ENCODE results near the gene TMEM215.
"Not testable (repeated sequence)": the region's sequence is repeated elsewhere in the genome, so short reads cannot be mapped to it uniquely, and the experiment has no call there.

TMEM215 gene

DNA sequence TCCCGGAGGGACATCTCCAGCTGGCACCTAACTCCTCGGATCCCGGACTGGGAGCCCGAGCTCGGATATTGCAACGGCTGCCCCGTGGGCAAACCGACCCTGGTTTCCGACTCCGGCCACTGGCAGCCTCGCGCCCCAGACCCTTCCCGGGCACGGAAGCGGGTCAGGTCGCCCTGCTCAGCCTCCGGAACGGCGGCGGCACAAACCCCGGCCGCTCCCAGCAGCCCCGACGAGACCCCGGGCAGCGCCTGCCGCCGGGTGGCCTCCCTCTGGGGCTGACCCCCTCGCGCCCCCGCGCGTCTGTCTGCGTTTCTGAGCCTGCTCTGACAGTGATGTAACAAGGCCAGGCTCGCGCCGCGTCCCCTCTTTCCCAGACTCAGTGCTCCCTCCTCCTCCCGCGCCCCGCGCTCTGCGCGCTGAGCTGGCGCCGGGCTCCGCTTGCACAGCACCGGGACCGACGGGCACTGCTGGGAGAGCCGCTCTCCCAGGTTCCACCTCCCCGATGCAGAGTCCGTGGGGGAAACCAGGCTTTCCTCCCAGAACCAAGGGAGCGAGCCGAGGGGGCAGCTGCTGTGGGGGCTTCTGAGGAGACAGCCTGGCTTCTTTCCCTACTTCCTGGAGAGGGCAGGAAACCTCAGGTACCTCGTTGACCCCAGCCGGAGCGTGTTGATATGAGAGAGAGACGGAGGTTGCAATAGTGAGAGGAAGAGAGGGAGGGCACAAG lies at the start of gene TMEM215:
Gene TMEM215 (plus strand): TSS at position 373 of the 724 bp plus-strand sequence. CDS start 644 bp downstream, outside the sequence.
- no peak for DNase-seq

DNA sequence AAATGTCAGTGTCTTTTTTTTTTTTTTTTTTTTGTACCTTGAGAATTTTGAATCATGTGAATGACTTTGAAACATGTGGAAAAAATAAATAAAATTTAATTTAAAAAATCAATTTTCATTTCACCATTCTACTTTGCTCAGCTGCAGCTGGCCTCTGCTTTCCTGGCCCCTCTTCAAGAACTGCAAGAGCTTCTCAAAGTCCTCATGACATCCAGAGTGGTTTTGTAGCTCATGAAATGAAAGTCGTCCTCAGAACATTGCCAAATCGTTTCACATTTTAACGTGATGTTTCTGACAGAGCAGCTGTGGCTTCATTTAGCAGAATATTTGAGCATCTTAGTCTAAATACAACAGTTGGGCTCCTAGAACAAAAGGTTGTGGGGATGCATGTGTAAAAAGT lies 47.9 kb upstream of the TMEM215 start:
- DNase-seq = no peak

DNA sequence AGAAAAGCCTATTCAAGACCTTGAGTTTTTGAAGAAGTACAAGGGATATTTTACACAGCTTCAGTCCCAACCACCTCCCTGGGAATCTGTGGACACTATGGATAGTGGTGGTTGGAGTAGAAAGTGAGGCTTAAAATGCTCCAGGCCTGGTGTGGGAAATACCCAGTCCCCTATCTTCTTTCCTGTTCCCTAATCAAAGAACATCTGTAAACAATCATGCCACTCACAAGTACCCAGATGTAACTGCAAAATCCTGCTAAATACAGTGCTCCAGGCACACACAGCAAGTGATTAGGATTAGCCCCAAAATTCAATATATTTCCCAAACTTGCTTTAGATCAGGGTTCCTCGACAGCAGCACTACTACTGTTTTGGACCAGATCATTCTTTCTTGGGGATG lies 46.0 kb upstream of the TMEM215 start:
- no peak for DNase-seq

DNA sequence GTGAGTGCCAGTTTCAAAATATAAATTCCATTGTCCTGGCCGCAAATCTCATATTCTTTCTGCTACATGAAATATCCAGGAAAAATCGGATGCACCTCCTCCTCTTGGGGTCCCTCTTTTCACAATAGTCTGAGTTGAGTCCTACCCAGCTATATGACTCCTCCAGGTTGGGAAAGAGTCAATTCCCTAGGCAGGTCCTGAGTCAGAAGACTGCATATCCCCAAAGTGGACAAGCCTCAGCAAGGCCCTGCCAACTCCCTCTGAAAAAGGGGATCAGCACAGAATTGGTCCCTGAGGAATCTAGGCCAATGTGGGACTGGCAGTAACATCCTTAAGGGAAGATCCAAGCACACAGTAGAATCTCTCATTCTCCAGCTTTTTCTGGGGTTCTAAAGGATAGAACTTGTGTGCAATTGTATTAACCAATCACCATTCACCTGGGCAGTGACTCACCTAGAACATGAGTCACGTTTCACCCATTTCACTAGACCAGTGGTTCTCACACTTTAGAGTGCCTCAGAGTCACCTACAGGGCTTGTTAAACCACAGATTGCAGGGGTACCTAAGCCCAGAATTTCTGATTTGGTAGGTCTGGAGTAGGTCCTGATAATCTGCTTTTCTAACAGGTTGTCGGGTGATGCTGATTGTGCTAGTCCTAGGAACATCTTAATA lies 44.7 kb upstream of the TMEM215 start:
- no peak for DNase-seq

GRCh38 chr9:32741706-32742105 lies 41.6 kb upstream of the TMEM215 start:
- no peak for DNase-seq

GRCh38 chr9:32742296-32742695 lies 41.0 kb upstream of the TMEM215 start:
- DNase-seq = no peak

GRCh38 chr9:32748013-32748412 lies 35.3 kb upstream of the TMEM215 start:
- DNase-seq = no peak

GRCh38 chr9:32755730-32756129 lies 27.6 kb upstream of the TMEM215 start:
- DNase-seq = no peak

GRCh38 chr9:32764139-32764538 lies 19.2 kb upstream of the TMEM215 start:
- no peak for DNase-seq

DNA sequence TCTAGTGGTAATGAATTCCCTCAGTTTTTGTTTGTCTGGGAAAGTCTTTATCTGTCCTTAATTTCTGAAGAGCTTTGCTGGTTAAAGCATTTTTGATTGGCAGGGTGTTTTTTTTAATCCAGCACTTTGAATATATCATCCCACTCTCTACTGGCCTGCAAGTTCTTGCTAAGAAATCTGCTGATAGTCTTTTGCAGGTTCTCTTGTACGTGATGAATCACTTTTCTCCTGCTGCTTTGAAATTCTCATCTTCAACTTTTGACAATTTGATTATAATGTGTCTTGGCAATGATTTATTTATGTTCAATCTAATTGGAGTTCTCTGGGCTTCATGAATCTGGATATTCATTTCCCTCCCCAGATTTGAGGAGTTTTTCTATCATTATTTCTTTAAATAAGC lies 8.1 kb upstream of the TMEM215 start:
- no peak for DNase-seq

- DNase-seq = no peak
Measured at GRCh38 chr9:32776201-32776600, 7.1 kb upstream of the TMEM215 start.

DNA sequence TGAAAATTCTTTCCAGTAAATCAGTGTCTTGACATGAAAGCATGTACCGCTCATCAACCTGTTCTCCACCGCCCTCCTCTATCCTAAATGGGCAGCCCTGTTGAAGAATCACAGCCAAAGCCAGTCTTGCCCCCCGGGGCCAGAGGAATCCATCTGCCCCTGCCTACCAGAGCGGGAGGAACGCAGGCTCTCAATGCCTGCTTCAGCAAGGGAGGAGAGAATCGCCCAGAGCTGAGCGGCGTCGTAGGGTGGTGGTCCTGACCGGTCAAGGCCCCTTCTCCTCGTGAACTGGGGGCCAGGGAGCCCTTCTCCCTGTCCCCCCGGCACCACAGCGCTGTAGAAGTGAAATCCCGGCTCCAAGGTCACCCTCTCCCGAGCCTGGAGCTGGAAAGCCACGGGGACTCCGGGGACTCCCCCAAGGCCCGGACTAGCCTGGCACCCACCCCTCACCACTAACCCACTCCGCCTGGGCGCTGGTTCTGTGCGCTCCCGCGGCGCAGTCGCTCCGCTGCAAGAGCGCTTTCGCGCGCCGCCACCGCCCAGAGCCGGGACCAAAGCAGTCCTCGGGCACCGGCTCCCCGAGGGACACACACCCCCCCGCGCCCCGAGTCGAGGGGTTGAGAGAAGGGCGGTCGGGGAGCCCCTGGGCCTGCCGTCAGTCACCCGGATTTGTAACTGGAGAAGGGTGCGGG lies 718 bp upstream of the TMEM215 start:
- no peak for DNase-seq

- no peak for DNase-seq
Measured at GRCh38 chr9:32787816-32788215, 4.5 kb downstream of the TMEM215 start.

GRCh38 chr9:32796015-32796414 lies 12.7 kb downstream of the TMEM215 start:
- DNase-seq = not testable (repeated sequence)

DNA sequence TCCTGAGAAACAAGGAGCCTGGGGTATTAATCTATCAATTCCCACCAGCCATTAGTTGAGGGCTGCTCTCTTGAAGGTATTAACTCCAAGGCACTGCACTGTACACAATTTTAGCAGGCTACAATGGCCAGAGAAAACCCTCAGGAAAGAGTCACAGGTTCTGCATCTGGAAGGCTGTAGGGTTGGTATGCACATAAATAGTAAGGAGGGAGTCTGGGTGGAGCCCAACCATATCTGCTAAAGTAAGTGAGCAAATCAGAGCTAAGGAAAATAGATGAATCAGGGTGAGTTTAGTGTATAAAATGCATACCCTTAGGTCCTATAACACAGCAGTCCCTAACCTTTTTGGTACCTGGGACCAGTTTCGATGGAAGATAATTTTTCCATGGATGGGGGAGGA lies 18.2 kb downstream of the TMEM215 start:
- no peak for DNase-seq

GRCh38 chr9:32807217-32807616 lies 23.9 kb downstream of the TMEM215 start:
- DNase-seq = no peak

DNA sequence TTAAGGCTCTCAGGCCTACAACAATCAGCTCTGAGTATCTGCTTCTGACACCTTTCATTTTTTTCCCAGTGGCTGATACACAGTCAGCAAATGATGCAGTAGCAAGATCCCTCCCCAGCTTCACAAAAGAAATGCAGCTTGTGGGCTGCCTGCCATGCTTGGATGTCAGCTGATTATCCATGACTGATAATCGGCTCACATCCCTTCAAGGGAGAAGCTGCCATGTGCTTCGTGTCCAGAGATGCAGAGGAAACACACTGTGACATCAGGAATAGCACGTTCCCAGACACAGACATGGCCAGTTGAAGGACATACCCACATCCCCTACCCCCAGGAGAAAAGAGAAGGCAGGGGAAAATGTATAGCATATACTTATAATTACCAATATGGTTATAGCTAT lies 27.9 kb downstream of the TMEM215 start:
- DNase-seq = no peak

DNA sequence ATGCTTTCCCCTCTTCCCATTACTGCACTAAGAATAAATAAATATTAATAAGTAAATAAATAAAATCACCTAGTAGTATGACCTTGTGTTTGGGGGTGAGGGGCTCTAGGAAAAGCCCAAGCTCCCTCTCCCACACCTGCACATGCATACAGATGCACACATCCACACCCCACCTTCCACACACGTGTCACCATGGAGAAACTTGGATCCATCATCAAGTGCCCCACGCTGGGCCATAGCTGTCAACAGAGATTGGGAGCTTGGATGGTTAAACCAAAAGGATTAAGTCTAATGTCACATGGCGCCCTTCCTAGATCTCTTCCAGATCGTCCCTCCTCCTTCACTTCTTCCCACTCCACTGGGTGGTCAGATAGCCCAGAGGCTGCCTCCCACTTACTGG lies 37.0 kb downstream of the TMEM215 start:
- no peak for DNase-seq

DNA sequence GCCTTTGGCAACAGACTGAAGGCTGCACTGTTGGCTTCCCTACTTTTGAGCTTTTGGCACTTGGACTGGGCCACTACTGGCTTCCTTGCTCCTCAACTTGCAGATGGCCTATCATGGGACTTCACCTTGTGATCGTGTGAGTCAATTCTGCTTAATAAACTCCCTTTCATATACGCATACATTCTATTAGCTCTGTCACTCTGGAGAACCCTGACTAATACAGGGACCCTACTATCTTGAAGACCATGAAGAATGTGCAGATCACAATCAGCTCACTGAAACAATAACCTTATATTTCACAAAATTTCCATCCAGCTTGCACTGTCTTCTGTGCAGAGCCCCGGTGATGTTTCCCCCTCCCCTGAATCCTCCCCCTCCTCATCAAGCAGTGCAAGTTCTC lies 39.8 kb downstream of the TMEM215 start:
- DNase-seq = no peak

- no peak for DNase-seq
Measured at GRCh38 chr9:32823551-32823950, 40.2 kb downstream of the TMEM215 start.

GRCh38 chr9:32825203-32825602 lies 41.9 kb downstream of the TMEM215 start:
- no peak for DNase-seq

GRCh38 chr9:32828861-32829260 lies 45.5 kb downstream of the TMEM215 start:
- DNase-seq = no peak

GRCh38 chr9:32832346-32832745 lies 49.0 kb downstream of the TMEM215 start:
- no peak for DNase-seq

Measured in stimulated activated CD8-positive, alpha-beta memory T cell treated with anti-CD3 and anti-CD28 coated beads, Interleukin-4, amount 100 ng/mL, for 48 hours (primary cell).